Neutrophil (primary cell): ENCODE measurements around the gene RAB4B.
A peak's percentile ranks its signal among the peaks of the same experiment; 100 is the strongest.

Experiments used
- H3K27ac ChIP-seq: fragments of 200-600 bp; sonication (generic); 2 replicates; pipeline ENCODE4 v1.5.1; 2016; ENCODE audit warnings: mild to moderate bottlenecking, moderate library complexity
- H3K27me3 ChIP-seq: fragments of 200-600 bp; sonication (generic); 2 replicates; pipeline ENCODE4 v1.6.0; 2016; ENCODE audit warnings: mild to moderate bottlenecking
- H3K36me3 ChIP-seq: fragments of 200-600 bp; sonication (generic); 2 replicates; pipeline ENCODE4 v1.5.1; 2017
- H3K4me1 ChIP-seq, 2 experiments: fragments of 200-600 bp in 1 of 2; sonication (generic) in 1 of 2; 1 replicate in 1 of 2; 2 replicates in 1 of 2; pipeline versions ENCODE4 v1.5.1 to v1.6.1; 2013 to 2016; ENCODE audit warnings: low read depth in 1 of 2, low read length in 1 of 2, mild to moderate bottlenecking in 1 of 2, moderate library complexity in 1 of 2; ENCODE audit not compliant: control insufficient read depth in 1 of 2, insufficient read depth in 1 of 2
- H3K4me3 ChIP-seq, 2 experiments: fragments of 200-600 bp in 1 of 2; sonication (generic) in 1 of 2; 1 replicate in 1 of 2; 2 replicates in 1 of 2; pipeline ENCODE4 v1.5.1; 2013 to 2016; ENCODE audit warnings: low read depth in 1 of 2, low read length in 1 of 2, mild to moderate bottlenecking in 1 of 2, moderate library complexity in 1 of 2
- H3K9me3 ChIP-seq: fragments of 200-600 bp; sonication (generic); 2 replicates; pipeline ENCODE4 v1.5.1; 2016
- CTCF ChIP-seq: fragments of 200-600 bp; sonication (generic); IDR thresholded peaks from 2 replicates; pipeline ENCODE4 v1.5.1; 2016; ENCODE audit warnings: antibody characterized with exemption

The RAB4B gene

GRCh38 chr19:40774916-40775631, 3.0 kb upstream of the RAB4B start, which contains the start of gene MIA:
MIA (plus strand) TSS chr19:40775521; CDS start chr19:40775543, 22 bp downstream.
- peaks cover 17 to 26% of the 10 kb centered on the region in 2 experiments for H3K4me1 ChIP-seq

GRCh38 chr19:40775632-40776022, 2.4 kb upstream of the RAB4B start:
- Histone ChIP-seq H3K27me3 (no peaks in the 10 kb centered on the region), H3K4me3 (no peak overlapping the region), H3K4me1 (peaks cover 17 to 26% of the 10 kb centered on the region in 2 experiments), H3K9me3 (no peaks in the 10 kb centered on the region), H3K27ac (no peak overlapping the region), H3K36me3 (peaks cover 5% of the 10 kb centered on the region)
- no peak for TF ChIP-seq CTCF

More at GRCh38 chr19:40774916-40775631, 3.0 kb upstream of the RAB4B start, which contains the start of gene MIA:
- peaks cover 2% of the 10 kb centered on the region for H3K36me3 ChIP-seq
- no peaks in the 10 kb centered on the region for H3K9me3 ChIP-seq
- no peak for TF ChIP-seq CTCF
- no peaks in the 10 kb centered on the region for H3K27me3 ChIP-seq
- H3K27ac ChIP-seq, result peak within 1 kb of the TSS; percentile 95
- H3K4me3 ChIP-seq, result no peak within 1 kb of the TSS

GRCh38 chr19:40776364-40776763, 1.7 kb upstream of the RAB4B start:
- peaks cover 6% of the 10 kb centered on the region for H3K36me3 ChIP-seq
- TF ChIP-seq CTCF, result no peak
- no peaks in the 10 kb centered on the region for H3K9me3 ChIP-seq
- peaks cover 17 to 26% of the 10 kb centered on the region in 2 experiments for H3K4me1 ChIP-seq
- H3K4me3 ChIP-seq, result no peak overlapping the region
- peak overlapping the region; percentile 95 for H3K27ac ChIP-seq
- no peaks in the 10 kb centered on the region for H3K27me3 ChIP-seq

GRCh38 chr19:40776932-40777644, 959 bp upstream of the RAB4B start:
- Histone ChIP-seq H3K4me1 (peaks cover 17 to 26% of the 10 kb centered on the region in 2 experiments), H3K27ac (peak overlapping the region; percentile 95), H3K27me3 (no peaks in the 10 kb centered on the region), H3K4me3 (peak overlapping the region; percentile 91 to 95), H3K9me3 (no peaks in the 10 kb centered on the region), H3K36me3 (peaks cover 12% of the 10 kb centered on the region)
- TF ChIP-seq CTCF, result peak; percentile 76

GRCh38 chr19:40777645-40777936, 456 bp upstream of the RAB4B start:
- peak overlapping the region; percentile 91 to 95 for H3K4me3 ChIP-seq
- H3K4me1 ChIP-seq, result peaks cover 17 to 26% of the 10 kb centered on the region in 2 experiments
- H3K27ac ChIP-seq, result peak overlapping the region; percentile 95
- peaks cover 17% of the 10 kb centered on the region for H3K36me3 ChIP-seq
- no peak for TF ChIP-seq CTCF
- no peaks in the 10 kb centered on the region for H3K27me3 ChIP-seq
- no peaks in the 10 kb centered on the region for H3K9me3 ChIP-seq
